T-helper 2 cell treated with Interferon-gamma antibody and Interleukin-4, amounts not matched to agents 5 μg/mL and 100 μg/mL, for 36 hours (primary cell): ENCODE measurements around the gene TRHDE.
"Not testable (repeated sequence)": the region's sequence is repeated elsewhere in the genome, so short reads cannot be mapped to it uniquely, and the experiment has no call there.

Source experiments
- DNase-seq: peaks from one replicate; pipeline ENCODE4 v3.0.0; 2021; ENCODE audit warnings: low spot score
- H3K27ac Mint-ChIP-seq: one replicate; pipeline ENCODE4 v1.8.0; 2021; ENCODE audit warnings: mild to moderate bottlenecking, mixed read lengths
- H3K27me3 Mint-ChIP-seq: one replicate; pipeline ENCODE4 v1.8.0; 2021; ENCODE audit warnings: low read depth, mixed read lengths
- H3K36me3 Mint-ChIP-seq: one replicate; pipeline ENCODE4 v1.8.0; 2021; ENCODE audit warnings: low read depth, mixed read lengths
- H3K4me1 Mint-ChIP-seq: one replicate; pipeline ENCODE4 v1.8.0; 2021; ENCODE audit warnings: low read depth, mixed read lengths
- H3K4me3 Mint-ChIP-seq: one replicate; pipeline ENCODE4 v1.8.0; 2022; ENCODE audit warnings: mild to moderate bottlenecking, moderate library complexity, mixed read lengths
- H3K9me3 Mint-ChIP-seq: one replicate; pipeline ENCODE4 v1.8.0; 2021; ENCODE audit warnings: mixed read lengths

The TRHDE gene

DNA sequence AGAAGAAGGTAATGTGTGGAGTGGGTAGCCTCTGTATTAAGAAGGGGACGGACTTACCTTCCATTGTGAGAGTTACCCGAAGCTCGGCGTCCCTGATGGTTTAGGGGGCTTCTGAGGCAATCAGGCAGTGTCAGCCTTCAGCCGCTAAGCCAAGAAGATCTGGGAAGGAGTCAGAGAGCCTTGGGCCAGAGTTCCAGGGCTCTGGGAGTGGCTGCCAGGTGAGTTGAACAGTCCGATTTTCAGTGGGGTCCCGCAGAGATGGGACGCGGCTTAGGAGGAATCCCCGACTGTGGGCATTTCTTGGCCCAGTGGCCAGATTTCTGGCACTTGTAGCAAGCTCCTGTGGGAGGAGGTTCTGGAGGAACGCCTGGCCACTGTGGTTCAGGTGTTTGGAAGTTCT lies 439.9 kb downstream of the TRHDE start:
- not testable (repeated sequence) for H3K4me1 Mint-ChIP-seq, H3K27ac Mint-ChIP-seq, DNase-seq, H3K9me3 Mint-ChIP-seq, H3K4me3 Mint-ChIP-seq, H3K27me3 Mint-ChIP-seq, H3K36me3 Mint-ChIP-seq

DNA sequence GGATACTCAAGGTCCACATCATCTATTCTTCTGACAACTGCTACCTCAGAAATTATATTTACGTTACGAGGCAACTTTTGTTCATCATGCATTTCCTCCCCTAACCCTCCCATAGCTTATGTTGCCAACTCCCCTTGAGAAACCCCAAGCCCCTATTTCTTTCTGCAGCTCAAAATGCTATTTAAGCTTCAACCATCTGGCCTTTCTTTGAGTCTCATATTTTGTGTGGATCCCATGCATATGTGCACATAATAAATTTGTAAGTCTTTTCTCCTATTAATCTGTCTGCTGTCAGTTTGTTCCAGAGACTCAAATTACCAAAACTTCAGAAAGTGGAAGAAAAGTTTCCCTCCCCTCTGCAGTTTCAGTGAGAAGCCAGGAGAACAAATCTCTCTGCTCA lies 444.1 kb downstream of the TRHDE start:
- DNase-seq = no peak
- H3K36me3 Mint-ChIP-seq = no peaks in the 10 kb centered on the region
- H3K4me3 Mint-ChIP-seq = no peak overlapping the region
- no peaks in the 10 kb centered on the region for H3K27me3 Mint-ChIP-seq
- peaks cover 10% of the 10 kb centered on the region for H3K9me3 Mint-ChIP-seq
- no peak overlapping the region for H3K27ac Mint-ChIP-seq
- H3K4me1 Mint-ChIP-seq = no peaks in the 10 kb centered on the region

DNA sequence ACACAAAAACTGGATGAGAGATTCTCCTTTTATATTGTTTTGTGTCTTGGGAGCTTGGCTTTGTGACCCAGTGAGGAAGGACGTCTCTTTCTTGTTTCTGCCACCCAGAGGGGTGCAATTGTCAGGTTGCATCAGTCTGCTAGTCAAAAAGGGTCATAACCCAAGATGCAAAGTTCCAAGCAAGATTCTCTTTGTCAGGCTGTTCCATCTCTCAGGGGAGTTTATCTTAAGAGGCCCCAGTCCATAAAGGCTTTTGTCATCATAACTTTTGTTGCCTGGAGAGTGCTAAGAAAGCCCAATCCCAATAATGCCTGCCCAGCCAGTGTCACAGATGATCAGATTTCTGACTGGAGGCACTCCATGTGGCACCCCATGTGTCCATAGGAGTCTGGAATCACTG lies 444.9 kb downstream of the TRHDE start:
- H3K27me3 Mint-ChIP-seq = no peaks in the 10 kb centered on the region
- no peaks in the 10 kb centered on the region for H3K36me3 Mint-ChIP-seq
- H3K27ac Mint-ChIP-seq = no peak overlapping the region
- H3K4me3 Mint-ChIP-seq = no peak overlapping the region
- H3K9me3 Mint-ChIP-seq = peaks cover 10% of the 10 kb centered on the region
- H3K4me1 Mint-ChIP-seq = no peaks in the 10 kb centered on the region
- no peak for DNase-seq
